Keratinocyte (primary cell): ENCODE data around the gene ZNF335. TPM values are rescaled to one million over a fixed set of nuclear protein-coding genes. Genes with fewer than 3 reads are reported as not detected.
A peak's percentile ranks its signal among the peaks of the same experiment; 100 is the strongest.

Experiments
- DNase-seq: peaks from one replicate; pipeline ENCODE4 v3.0.0-alpha.2; 2011; ENCODE audit warnings: low read depth, missing footprints, low spot score
- FAIRE-seq: peaks from 2 replicates; lab custom pipeline; 2011; peaks lifted over from hg19 to GRCh38; lab: Jason Lieb, UNC
- H2AFZ ChIP-seq: 2 replicates; pipeline ENCODE4 v1.6.0; 2012; ENCODE audit warnings: low read length, control low read depth, inconsistent platforms; ENCODE audit not compliant: control insufficient read depth
- H3K27ac ChIP-seq: 2 replicates; pipeline ENCODE4 v1.5.1; 2011; ENCODE audit warnings: low read length; ENCODE audit not compliant: control insufficient read depth, insufficient read depth
- H3K27me3 ChIP-seq: 3 replicates; pipeline ENCODE4 v1.6.0; 2011; ENCODE audit warnings: low read length; ENCODE audit not compliant: control insufficient read depth, insufficient read depth; ENCODE audit errors: extremely low read depth
- H3K36me3 ChIP-seq, 2 experiments: 2 replicates in 1 of 2; 3 replicates in 1 of 2; pipeline ENCODE4 v1.5.1; 2011; ENCODE audit warnings: low read length in 2 of 2, mild to moderate bottlenecking in 1 of 2; ENCODE audit not compliant: control insufficient read depth in 2 of 2, insufficient read depth in 2 of 2; ENCODE audit errors: extremely low read depth in 1 of 2
- H3K4me1 ChIP-seq: 3 replicates; pipeline ENCODE4 v1.5.1; 2011; ENCODE audit warnings: low read length; ENCODE audit not compliant: control insufficient read depth, insufficient read depth; ENCODE audit errors: extremely low read depth
- H3K4me2 ChIP-seq: 3 replicates; pipeline ENCODE4 v1.6.0; 2011; ENCODE audit warnings: low read depth, low read length; ENCODE audit not compliant: control insufficient read depth, insufficient read depth; ENCODE audit errors: extremely low read depth
- H3K4me3 ChIP-seq, 3 experiments: fragments of 200-600 bp in 1 of 3; sonication (generic) in 1 of 3; 2 replicates in 2 of 3; 3 replicates in 1 of 3; pipeline ENCODE4 v1.5.1; 2011 to 2016; ENCODE audit warnings: low read length in 3 of 3, mild to moderate bottlenecking in 3 of 3, control low read depth in 2 of 3, inconsistent platforms in 1 of 3, low read depth in 1 of 3, mixed read lengths in 1 of 3, mixed run types in 1 of 3, moderate library complexity in 1 of 3; ENCODE audit not compliant: control insufficient read depth in 2 of 3, insufficient read depth in 2 of 3; ENCODE audit errors: extremely low read depth in 1 of 3
- H3K79me2 ChIP-seq: 2 replicates; pipeline ENCODE4 v1.6.0; 2012; ENCODE audit warnings: low read length; ENCODE audit not compliant: control insufficient read depth, insufficient read depth
- H3K9ac ChIP-seq: 3 replicates; pipeline ENCODE4 v1.6.0; 2011; ENCODE audit warnings: low read length; ENCODE audit not compliant: control insufficient read depth, insufficient read depth; ENCODE audit errors: extremely low read depth
- H3K9me1 ChIP-seq: 3 replicates; pipeline ENCODE4 v1.6.0; 2011; ENCODE audit warnings: low read length; ENCODE audit not compliant: control insufficient read depth, insufficient read depth; ENCODE audit errors: extremely low read depth
- H3K9me3 ChIP-seq: 2 replicates; pipeline ENCODE4 v1.5.1; 2012; ENCODE audit warnings: low read depth, low read length; ENCODE audit not compliant: control insufficient read depth
- H4K20me1 ChIP-seq: 3 replicates; pipeline ENCODE4 v1.6.0; 2011; ENCODE audit warnings: low read length; ENCODE audit not compliant: control insufficient read depth, insufficient read depth; ENCODE audit errors: extremely low read depth
- EZH2 ChIP-seq: IDR thresholded peaks from one replicate; pipeline ENCODE4 v1.6.1; 2012; ENCODE audit warnings: inconsistent platforms, mild to moderate bottlenecking, low read length, moderate library complexity
- dilution Hi-C: fragments of 300-500 bp; cut with MboI; formaldehyde crosslinking; loops from one replicate; pipeline ENCODE4 v1.7.0; 2020; ENCODE audit warnings: low sequenced_read_pairs; ENCODE audit not compliant: extremely low pct_ligation_motif_present
- polyA plus RNA-seq, 5 experiments: library from polyadenylated mRNA; depleted of rRNA in 3 of 5; stranded (reverse) in 3 of 5; stranded (forward) in 1 of 5; unstranded in 1 of 5; fragments of >200 nt; gene quantifications; 1 replicate in 1 of 5; 2 replicates in 3 of 5; 3 replicates in 1 of 5; pipeline versions ENCODE4 v1.2.1 to v1.2.3, GENCODE V29; 2011 to 2012; ENCODE audit warnings: missing spikeins in 2 of 5, low read depth in 1 of 5, low replicate concordance in 1 of 5
- TF ChIP-seq, protein P1 (sequence below), 3 experiments: IDR thresholded peaks in 1 of 3; conservative IDR thresholded peaks in 1 of 3; optimal IDR thresholded peaks in 1 of 3; 2 replicates in 2 of 3; 3 replicates in 1 of 3; pipeline versions ENCODE3 to v1.5.1; 2011; ENCODE audit warnings: low read length in 3 of 3, mild to moderate bottlenecking in 3 of 3, moderate library complexity in 2 of 3, control low read depth in 1 of 3, inconsistent platforms in 1 of 3; ENCODE audit not compliant: insufficient read depth in 2 of 3; ENCODE audit errors: extremely low read depth in 1 of 3

Gene ZNF335
- polyA plus RNA-seq, 1 donor (not counting 4 experiments of a cell fraction or from before 2014, with no cell fraction given): 5.8 TPM

DNA sequence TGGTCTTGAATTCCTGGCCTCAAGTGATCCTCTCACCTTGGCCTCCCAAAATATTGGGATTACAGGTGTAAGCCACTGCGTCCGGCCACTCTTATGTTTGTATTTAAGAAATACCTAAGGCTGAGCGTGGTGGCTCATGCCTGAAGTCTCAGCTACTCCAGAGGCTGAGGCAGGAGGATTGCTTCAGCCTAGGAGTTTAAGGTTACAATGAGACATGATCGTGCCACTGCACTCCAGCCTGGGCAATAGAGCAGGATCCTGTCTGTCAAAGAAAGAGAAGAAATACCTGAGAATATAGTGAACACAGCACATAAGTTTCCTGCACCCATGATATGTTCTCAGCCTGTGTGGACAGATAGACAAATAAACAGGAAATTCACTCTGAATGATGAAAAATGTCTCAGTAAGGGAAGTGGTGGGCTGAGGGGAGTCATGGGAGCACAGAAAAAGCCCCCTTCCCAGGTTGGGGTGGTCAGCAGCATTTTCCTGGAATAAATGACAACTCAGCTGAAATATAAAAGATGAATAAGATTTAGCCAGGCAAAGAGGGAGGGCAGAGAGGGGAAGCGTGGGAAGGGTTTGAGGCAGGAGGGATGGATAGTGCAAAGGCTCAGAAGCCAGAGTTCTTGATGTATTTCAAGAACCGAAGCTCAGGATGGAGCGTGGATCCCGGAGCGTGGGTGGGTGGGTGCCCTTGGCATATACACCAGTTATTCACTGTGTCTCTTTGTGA, 22.9 kb upstream of the ZNF335 start:
- Histone ChIP-seq H2AFZ (peak overlapping the region; percentile 16), H3K9me3 (no peaks in the 10 kb centered on the region), H3K36me3 (no peaks in the 10 kb centered on the region), H3K9me1 (no peaks in the 10 kb centered on the region), H3K27ac (no peak overlapping the region), H3K4me3 (no peak overlapping the region), H4K20me1 (no peaks in the 10 kb centered on the region), H3K4me2 (no peak overlapping the region), H3K79me2 (no peaks in the 10 kb centered on the region), H3K4me1 (peaks cover 23% of the 10 kb centered on the region), H3K27me3 (no peaks in the 10 kb centered on the region), H3K9ac (no peak overlapping the region)
- dilution Hi-C loops: no loop called here
- no peak for TF ChIP-seq EZH2
- TF ChIP-seq, protein P1, sequence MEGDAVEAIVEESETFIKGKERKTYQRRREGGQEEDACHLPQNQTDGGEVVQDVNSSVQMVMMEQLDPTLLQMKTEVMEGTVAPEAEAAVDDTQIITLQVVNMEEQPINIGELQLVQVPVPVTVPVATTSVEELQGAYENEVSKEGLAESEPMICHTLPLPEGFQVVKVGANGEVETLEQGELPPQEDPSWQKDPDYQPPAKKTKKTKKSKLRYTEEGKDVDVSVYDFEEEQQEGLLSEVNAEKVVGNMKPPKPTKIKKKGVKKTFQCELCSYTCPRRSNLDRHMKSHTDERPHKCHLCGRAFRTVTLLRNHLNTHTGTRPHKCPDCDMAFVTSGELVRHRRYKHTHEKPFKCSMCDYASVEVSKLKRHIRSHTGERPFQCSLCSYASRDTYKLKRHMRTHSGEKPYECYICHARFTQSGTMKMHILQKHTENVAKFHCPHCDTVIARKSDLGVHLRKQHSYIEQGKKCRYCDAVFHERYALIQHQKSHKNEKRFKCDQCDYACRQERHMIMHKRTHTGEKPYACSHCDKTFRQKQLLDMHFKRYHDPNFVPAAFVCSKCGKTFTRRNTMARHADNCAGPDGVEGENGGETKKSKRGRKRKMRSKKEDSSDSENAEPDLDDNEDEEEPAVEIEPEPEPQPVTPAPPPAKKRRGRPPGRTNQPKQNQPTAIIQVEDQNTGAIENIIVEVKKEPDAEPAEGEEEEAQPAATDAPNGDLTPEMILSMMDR (optimal IDR thresholded peaks at IDR 0.05 in 1 of 3, IDR thresholded peaks at IDR 0.05 in 1 of 3, conservative IDR thresholded peaks at IDR 0.05 in 1 of 3; ENCODE audit: extremely low read depth in 1 of 3, insufficient read depth in 2 of 3, low read length in 3 of 3): no peak
- no peak for DNase-seq
- FAIRE-seq: no peak

DNA sequence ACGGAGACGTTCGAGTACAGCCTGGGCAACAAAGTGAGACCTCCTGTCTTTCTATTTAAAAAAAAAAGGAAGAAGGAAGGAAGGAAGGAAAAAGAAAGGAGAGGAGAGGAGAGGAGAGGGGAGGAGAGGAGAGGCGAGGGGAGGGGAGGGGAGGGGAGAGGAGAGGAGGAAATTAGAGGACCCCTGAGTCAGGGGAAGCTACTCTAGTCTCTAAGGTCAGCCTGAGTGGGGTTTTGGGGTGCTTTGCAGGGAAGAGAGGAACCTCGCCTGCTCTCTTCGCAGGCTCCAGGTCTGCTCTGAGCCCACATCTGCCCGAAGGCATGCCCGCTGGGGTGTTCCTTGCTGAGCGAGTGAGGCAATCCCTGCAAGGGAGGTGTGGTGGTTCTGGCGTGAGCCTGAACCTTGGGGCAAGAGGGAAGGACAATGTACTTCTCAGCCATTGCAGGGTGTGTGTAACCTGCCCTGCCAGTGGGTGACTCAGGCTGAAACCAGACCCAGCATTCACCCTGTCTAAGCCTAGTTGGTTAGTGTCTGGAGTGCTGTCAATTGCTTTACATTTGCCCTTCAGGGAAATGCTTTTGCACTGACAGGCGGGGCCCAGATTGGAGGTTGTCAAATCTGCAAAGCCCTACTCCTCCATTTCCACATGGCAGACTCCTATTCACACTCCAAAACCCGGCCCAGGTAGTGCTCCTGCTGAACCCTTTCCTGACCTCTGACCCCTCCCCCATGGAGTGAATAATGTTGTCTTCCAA, 21.4 kb upstream of the ZNF335 start:
- FAIRE-seq: peak; percentile 97
- Histone ChIP-seq H2AFZ (no peak overlapping the region), H3K27me3 (no peaks in the 10 kb centered on the region), H3K4me1 (peaks cover 22% of the 10 kb centered on the region), H3K9ac (no peak overlapping the region), H3K79me2 (no peaks in the 10 kb centered on the region), H3K9me3 (no peaks in the 10 kb centered on the region), H3K36me3 (no peaks in the 10 kb centered on the region), H3K4me3 (no peak overlapping the region), H3K9me1 (no peaks in the 10 kb centered on the region), H3K27ac (peak overlapping the region; percentile 56), H4K20me1 (no peaks in the 10 kb centered on the region), H3K4me2 (peak overlapping the region; percentile 29)
- DNase-seq: peak; percentile 83
- dilution Hi-C loops: no loop called here
- TF ChIP-seq, protein P1 (optimal IDR thresholded peaks at IDR 0.05 in 1 of 3, IDR thresholded peaks at IDR 0.05 in 1 of 3, conservative IDR thresholded peaks at IDR 0.05 in 1 of 3; ENCODE audit: extremely low read depth in 1 of 3, insufficient read depth in 2 of 3, low read length in 3 of 3): no peak
- TF ChIP-seq EZH2: no peak
